Natural killer cell treated with Interleukin-12 subunit alpha and Interleukin-12 subunit beta and Interleukin-15 and Interleukin-18, amount 100 ng/mL, for 72 hours (primary cell): ENCODE measurements around the gene PDE9A. TPM values are rescaled to one million over a fixed set of nuclear protein-coding genes. Genes with fewer than 3 reads are reported as not detected.

Source experiments
- ATAC-seq, 2 donors: fragments of 150-1000 bp; cut with Tn5 transposase in 1 of 2; sonication (Bioruptor Pico), chemical (Tn5 transposase) in 1 of 2; 2 replicates each; pipeline ENCODE4 v1.10.0; 2021
- DNase-seq: peaks from one replicate; pipeline ENCODE4 v3.0.0; 2022; ENCODE audit warnings: low spot score
- H3K27ac Mint-ChIP-seq, 2 donors: 1 replicate in 1 of 2; 2 replicates in 1 of 2; pipeline ENCODE4 v1.8.0; 2022; ENCODE audit warnings: mixed read lengths in 2 of 2, mild to moderate bottlenecking in 1 of 2, moderate library complexity in 1 of 2
- H3K27me3 Mint-ChIP-seq, 2 donors: 1 replicate in 1 of 2; 2 replicates in 1 of 2; pipeline ENCODE4 v1.8.0; 2022; ENCODE audit warnings: mixed read lengths in 2 of 2
- H3K36me3 Mint-ChIP-seq: one replicate; pipeline ENCODE4 v1.8.0; 2022; ENCODE audit warnings: mixed read lengths
- H3K4me1 Mint-ChIP-seq, 2 donors: 1 replicate in 1 of 2; 2 replicates in 1 of 2; pipeline ENCODE4 v1.8.0; 2022; ENCODE audit warnings: low read depth in 2 of 2, mixed read lengths in 2 of 2, mild to moderate bottlenecking in 1 of 2
- H3K4me3 Mint-ChIP-seq: one replicate; pipeline ENCODE4 v1.8.0; 2022; ENCODE audit warnings: mixed read lengths
- H3K9me3 Mint-ChIP-seq: 2 replicates; pipeline ENCODE4 v1.8.0; 2022; ENCODE audit warnings: mixed read lengths
- total RNA-seq, 2 donors: library from RNA; stranded (reverse); gene quantifications; one replicate each; pipeline ENCODE4 v1.2.3, GENCODE V29; 2022

Gene PDE9A
- total RNA-seq, 2 donors from 2014 or later, result 1.4 to 2.2 TPM

DNA sequence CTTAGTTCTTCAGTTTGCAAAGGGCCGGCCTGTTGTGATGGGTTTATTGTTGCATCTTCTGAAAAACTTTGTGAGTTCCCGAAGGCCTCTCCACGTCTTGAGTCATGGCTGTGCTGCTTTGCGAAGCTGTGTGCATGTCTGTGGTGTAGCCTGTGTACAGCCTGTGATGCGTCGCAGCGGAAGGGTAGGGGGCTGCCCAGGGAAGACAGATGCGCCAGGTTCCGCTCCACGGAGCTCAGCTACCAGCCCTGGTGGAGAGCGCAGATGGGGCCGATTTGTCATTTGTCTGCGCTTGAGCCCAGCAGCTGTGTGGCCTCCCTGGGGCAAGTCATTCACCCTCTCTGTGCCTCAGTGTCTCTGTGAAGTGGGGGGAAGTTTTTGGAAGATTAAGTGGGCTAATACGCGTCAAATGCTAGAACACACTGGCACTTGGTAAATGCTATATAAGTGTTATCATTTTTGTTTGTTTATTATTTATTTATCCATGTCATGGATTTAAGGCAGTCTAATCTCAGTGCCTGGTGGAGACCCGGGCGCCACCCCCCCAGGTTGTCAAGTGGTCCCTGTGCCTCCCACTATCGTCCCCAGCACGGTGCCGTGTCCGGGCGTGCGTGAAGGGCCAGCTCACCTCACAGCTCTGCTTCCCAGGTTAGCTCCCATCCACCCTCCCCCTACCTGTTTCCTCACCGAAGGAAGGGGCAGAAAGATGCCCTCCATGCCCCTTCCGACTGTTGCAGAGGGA, 8.4 kb downstream of the PDE9A start:
- Mint-ChIP-seq H3K9me3 (no peaks in the 10 kb centered on the region), H3K4me1 (peaks cover 0 to 5% of the 10 kb centered on the region in 2 donors), H3K36me3 (no peaks in the 10 kb centered on the region), H3K27me3 (peaks cover 0 to 8% of the 10 kb centered on the region in 2 donors), H3K4me3 (no peak overlapping the region), H3K27ac (no peak overlapping the region)
- ATAC-seq (no peak), DNase-seq (no peak)

DNA sequence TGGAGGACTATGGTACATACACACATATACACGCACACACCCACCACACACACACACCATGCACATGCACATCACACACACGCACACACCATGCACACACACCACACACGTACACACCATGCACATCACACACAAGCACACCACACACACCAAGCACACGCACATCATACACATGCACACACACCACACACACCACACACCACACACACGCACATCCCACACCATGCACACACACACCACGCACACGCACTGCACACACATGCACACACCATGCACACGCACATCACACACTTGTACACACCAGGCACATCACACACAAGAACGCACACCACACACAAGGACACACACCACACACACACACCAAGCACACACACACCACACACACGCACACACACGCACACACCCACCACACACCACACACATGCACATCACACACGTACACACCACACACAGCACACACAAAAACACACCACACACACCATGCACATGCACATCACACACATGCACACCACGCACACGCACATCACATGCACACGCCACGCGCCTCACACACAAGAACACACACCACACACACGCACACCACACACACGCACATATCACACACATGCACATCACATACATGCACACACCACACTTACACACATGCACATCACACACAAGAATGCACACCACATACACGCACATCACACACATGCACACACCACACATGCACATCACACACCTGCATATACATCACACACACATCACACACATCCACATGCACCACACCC, 9.2 kb downstream of the PDE9A start:
- no peak for DNase-seq
- no peaks in the 10 kb centered on the region for H3K36me3 Mint-ChIP-seq
- H3K4me1 Mint-ChIP-seq, result peaks cover 0 to 5% of the 10 kb centered on the region in 2 donors
- peak in 1 of 2 donors; percentile 7 for ATAC-seq
- H3K27ac Mint-ChIP-seq, result no peak overlapping the region
- no peak overlapping the region for H3K4me3 Mint-ChIP-seq
- H3K9me3 Mint-ChIP-seq, result no peaks in the 10 kb centered on the region
- H3K27me3 Mint-ChIP-seq, result peaks cover 0 to 8% of the 10 kb centered on the region in 2 donors

DNA sequence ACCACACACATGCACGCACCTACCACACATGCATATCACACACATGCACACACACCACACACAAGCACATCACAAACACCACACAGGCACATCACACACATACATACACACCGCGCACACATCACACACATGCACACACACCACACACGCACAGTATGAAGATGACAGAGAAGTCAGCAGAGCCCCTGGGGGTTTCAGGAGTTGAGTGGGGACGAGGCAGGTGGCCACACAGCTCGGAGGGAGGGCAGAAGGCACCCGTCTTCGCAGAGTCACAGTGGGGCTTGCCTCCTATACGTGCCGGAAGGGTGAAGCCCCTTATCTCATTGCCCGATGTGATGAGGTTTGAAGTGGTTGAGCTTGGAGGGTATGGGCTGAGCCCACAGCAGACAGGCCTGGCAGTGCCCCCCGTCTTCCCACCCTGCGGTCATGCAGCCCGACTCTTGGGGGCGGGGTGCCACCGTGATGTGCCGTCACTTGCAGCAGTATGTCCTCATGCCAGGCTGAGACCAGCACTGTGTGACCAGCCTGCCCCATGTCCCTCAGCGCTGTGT, 9.9 kb downstream of the PDE9A start:
- peaks cover 0 to 3% of the 10 kb centered on the region in 2 donors for H3K4me1 Mint-ChIP-seq
- H3K27me3 Mint-ChIP-seq, result peaks cover 0 to 6% of the 10 kb centered on the region in 2 donors
- H3K36me3 Mint-ChIP-seq, result no peaks in the 10 kb centered on the region
- H3K9me3 Mint-ChIP-seq, result no peaks in the 10 kb centered on the region
- DNase-seq (no peak), ATAC-seq (peak in 1 of 2 donors; percentile 29)
- no peak overlapping the region for H3K27ac Mint-ChIP-seq
- no peak overlapping the region for H3K4me3 Mint-ChIP-seq

DNA sequence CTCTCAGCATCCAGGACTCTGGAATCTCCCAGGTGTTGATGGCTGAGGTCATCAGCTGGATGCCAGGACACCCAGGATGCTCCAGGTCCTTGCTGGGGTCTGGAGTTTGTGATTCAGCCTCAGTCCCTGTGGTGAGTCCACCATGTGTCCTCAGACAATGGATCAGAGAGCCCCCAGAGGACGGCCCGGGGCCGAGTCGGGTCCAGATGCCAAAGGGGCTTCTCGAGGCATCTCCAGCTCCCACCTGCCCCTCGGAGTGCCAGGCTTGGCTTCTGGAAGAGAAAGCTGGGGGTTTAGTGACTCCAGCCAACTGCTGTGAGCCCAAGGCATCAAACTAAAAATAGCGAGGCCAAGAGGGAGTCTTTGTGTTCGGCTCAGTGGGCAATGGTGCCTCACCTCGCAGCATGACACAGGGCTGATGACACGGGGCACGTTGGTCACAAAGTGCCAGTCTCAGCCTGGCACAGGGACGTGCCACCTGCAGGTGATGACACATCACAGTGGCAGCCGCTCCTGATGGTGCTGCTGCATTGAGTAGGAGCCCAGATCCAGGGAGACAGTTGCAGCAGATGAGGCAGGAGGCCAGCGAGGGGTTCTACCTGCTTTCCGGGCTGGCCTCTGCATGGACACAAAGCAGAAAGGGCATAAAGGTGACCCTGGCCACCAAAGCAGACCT, 10.6 kb downstream of the PDE9A start:
- ATAC-seq (no peak), DNase-seq (no peak)
- H3K4me1 Mint-ChIP-seq, result no peaks in the 10 kb centered on the region
- H3K9me3 Mint-ChIP-seq, result no peaks in the 10 kb centered on the region
- H3K4me3 Mint-ChIP-seq, result no peak overlapping the region
- H3K27me3 Mint-ChIP-seq, result peaks cover 0 to 2% of the 10 kb centered on the region in 2 donors
- H3K27ac Mint-ChIP-seq, result no peak overlapping the region
- no peaks in the 10 kb centered on the region for H3K36me3 Mint-ChIP-seq

DNA sequence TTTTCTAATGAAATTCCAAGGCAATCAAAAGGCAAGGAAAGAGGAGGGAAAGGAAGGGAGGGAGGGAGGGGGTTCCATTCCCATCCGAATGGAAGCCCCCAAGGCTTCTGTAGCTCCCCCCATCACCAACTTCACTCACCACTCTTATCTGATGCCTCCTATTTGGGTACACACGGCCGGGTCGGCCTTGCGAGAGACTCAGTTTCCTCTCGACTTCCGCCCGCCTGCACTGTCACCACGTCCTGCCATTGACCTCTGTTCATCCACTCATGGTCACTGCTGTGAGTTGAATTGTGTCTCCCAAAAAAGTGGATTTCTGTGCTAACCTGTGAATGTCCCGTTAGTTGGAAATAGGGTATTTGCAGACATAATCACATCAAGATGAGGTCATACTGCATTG, 11.2 kb downstream of the PDE9A start:
- H3K27me3 Mint-ChIP-seq, result peaks cover 0 to 2% of the 10 kb centered on the region in 2 donors
- no peaks in the 10 kb centered on the region for H3K36me3 Mint-ChIP-seq
- no peaks in the 10 kb centered on the region for H3K4me1 Mint-ChIP-seq
- no peaks in the 10 kb centered on the region for H3K9me3 Mint-ChIP-seq
- DNase-seq (no peak), ATAC-seq (no peak)
- no peak overlapping the region for H3K27ac Mint-ChIP-seq
- no peak overlapping the region for H3K4me3 Mint-ChIP-seq

DNA sequence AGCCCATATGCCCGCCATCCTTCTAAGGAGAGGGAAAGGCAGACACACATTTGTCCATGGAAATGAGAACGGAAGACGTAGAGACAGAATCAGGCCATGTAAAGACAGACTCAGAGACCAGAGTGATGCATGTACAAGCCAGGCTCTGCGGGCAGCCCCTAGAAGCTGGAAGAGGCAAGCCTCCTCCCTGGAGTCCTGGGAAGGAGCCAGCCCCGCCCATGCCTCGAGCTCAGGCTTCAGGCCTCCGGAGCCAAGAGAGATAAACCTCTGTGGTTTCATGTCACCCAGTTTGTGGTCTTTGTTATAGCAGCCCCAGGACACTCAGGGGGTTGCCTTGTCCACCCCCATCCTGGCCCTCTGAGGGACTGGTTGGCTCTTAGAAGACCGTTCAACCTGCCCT, 11.6 kb downstream of the PDE9A start:
- H3K9me3 Mint-ChIP-seq, result no peaks in the 10 kb centered on the region
- DNase-seq (no peak), ATAC-seq (no peak)
- H3K36me3 Mint-ChIP-seq, result no peaks in the 10 kb centered on the region
- no peak overlapping the region for H3K4me3 Mint-ChIP-seq
- peaks cover 0 to 2% of the 10 kb centered on the region in 2 donors for H3K27me3 Mint-ChIP-seq
- no peak overlapping the region for H3K27ac Mint-ChIP-seq
- H3K4me1 Mint-ChIP-seq, result no peaks in the 10 kb centered on the region

DNA sequence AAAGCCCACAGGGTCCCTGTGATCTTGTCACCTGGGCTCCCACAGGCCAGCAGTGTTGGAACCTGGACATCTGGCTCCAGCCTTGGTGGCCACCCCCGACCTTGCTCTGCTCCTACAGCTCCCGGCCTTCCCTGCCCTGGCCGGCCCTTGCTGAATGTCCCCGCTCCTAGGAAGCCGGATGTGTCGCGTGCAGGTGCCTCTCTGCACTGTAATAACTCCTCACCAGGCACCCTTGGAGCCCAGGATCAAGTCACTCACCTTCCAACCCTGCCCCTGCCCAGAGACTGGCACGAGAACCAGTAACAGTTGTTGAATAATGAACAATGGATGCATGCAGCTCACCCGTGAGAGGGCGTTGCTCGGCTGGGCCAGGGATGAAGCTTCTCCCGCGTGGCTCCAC, 12.1 kb downstream of the PDE9A start:
- Mint-ChIP-seq H3K4me1 (no peaks in the 10 kb centered on the region), H3K27me3 (peaks cover 0 to 2% of the 10 kb centered on the region in 2 donors), H3K4me3 (no peak overlapping the region), H3K9me3 (no peaks in the 10 kb centered on the region), H3K27ac (no peak overlapping the region), H3K36me3 (no peaks in the 10 kb centered on the region)
- no peak for DNase-seq
- ATAC-seq, result no peak

DNA sequence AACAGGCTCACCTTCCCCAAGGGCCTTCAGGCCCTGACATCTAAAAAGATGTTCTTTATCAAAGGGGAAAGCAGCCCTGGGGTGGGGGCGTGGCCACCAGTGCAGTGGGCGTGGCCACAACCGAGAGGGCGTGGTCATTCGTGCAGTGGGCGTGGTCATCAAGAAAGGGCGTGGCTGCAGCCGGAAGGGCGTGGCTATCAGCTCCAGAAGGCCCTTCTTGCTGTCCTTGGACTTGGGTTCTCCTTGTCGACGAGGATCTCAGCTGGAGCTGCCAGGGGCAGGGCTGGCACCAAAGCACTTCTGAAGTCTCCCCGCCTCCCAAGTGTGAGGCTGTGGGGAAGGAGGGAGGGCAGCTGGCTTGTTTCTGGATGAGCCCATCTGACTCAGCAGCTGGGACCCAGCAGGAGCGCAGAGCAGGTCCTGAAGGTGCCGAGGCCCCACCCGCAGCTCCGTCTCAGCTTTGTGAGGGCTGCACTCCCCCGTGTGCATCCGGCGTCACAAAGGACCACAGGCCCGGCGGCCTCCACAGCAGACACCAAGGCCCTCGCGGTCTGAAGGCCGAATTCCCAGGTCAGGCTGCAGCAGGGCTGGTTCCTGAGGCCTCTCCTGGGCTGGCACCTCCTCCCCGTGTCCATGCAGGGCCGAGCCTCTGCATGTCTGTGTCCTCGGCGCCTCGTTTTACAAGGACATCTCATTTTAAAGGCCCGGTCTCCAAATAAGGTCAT, 12.8 kb downstream of the PDE9A start:
- Mint-ChIP-seq H3K36me3 (no peaks in the 10 kb centered on the region), H3K9me3 (no peaks in the 10 kb centered on the region), H3K4me1 (no peaks in the 10 kb centered on the region), H3K27ac (no peak overlapping the region), H3K27me3 (peaks cover 0 to 2% of the 10 kb centered on the region in 2 donors), H3K4me3 (no peak overlapping the region)
- no peak for DNase-seq
- peak in 1 of 2 donors; percentile 59 for ATAC-seq

DNA sequence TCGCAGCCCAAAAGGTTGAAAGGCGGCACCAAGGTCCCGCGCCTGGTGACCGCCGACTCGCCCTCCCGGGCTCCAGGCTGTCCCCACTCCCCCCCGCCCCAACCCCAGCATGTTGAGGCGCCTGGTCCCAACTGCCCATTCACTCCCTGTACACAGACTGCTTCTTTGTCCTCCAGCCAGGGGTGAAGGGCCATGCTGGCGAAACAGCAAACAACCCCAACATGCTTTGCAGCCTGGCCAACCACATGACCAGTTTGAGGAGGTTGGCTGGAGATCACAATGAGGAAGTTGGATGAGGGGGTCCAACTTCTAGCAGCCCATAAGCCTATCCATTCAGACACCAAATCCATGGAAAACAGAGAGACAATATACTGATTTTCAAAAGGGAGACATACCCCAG, 13.5 kb downstream of the PDE9A start:
- Mint-ChIP-seq H3K4me1 (no peaks in the 10 kb centered on the region), H3K9me3 (no peaks in the 10 kb centered on the region), H3K4me3 (no peak overlapping the region), H3K27me3 (peaks cover 0 to 2% of the 10 kb centered on the region in 2 donors), H3K27ac (no peak overlapping the region), H3K36me3 (no peaks in the 10 kb centered on the region)
- ATAC-seq (no peak), DNase-seq (no peak)

DNA sequence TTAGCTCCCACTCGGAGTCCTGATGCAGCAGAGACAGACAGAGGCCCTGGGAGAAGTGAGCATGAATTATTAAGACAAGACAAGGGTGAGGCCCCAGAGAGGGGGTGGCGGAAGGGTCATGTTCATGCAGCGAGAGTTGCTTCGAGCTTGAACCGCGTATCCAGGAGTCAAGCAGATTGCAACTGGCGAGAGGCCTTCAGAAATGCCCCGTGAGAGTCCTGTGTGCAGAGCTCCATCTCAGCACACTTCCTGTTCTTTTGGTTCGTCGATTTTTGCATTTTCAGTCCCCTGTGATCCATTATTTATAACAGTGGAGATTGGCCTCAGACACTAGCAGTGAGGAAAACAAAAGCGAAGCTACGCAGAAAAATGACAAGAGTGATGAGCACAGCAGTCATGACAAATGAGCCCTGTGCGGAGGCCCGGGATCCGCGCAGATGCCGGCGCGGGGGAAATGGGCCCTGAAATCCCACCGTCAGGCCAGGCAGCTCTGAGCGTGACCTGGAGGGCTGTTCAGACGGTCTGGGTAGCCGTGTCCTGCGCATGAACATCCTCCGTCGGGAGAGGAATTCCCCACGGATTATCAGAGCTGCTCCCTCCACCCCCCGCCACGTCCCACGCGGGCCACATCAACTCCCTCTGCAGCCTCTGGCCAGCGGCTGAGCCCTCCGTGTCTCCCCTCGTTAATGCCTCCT, 15.0 kb downstream of the PDE9A start:
- ATAC-seq, result no peak
- peaks cover 0 to 5% of the 10 kb centered on the region in 2 donors for H3K27me3 Mint-ChIP-seq
- no peaks in the 10 kb centered on the region for H3K36me3 Mint-ChIP-seq
- H3K4me3 Mint-ChIP-seq, result no peak overlapping the region
- no peaks in the 10 kb centered on the region for H3K9me3 Mint-ChIP-seq
- H3K27ac Mint-ChIP-seq, result no peak overlapping the region
- H3K4me1 Mint-ChIP-seq, result peaks cover 0 to 3% of the 10 kb centered on the region in 2 donors
- DNase-seq, result no peak

DNA sequence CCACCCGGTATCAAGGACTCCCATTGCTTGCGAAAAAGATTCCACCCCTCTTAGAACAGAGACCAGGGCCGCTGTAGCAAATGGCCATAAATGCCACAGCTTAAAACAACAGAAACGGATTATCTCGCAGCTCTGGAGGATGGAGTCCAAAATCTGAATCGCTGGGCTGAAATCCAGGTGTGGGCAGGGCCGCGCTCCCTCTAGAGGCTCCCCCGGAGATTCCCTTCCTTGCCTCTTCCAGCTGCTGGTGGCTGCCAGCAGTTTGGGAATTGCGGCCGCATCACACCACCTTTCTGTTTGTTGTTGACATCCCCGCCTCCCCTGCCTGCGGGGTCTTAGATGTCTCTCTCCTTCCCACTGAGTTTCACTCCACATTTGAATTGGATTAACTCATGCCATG, 15.6 kb downstream of the PDE9A start:
- Mint-ChIP-seq H3K9me3 (no peaks in the 10 kb centered on the region), H3K27ac (no peak overlapping the region), H3K4me1 (peaks cover 0 to 3% of the 10 kb centered on the region in 2 donors), H3K4me3 (no peak overlapping the region), H3K36me3 (no peaks in the 10 kb centered on the region), H3K27me3 (peaks cover 0 to 5% of the 10 kb centered on the region in 2 donors)
- no peak for DNase-seq
- ATAC-seq, result no peak

DNA sequence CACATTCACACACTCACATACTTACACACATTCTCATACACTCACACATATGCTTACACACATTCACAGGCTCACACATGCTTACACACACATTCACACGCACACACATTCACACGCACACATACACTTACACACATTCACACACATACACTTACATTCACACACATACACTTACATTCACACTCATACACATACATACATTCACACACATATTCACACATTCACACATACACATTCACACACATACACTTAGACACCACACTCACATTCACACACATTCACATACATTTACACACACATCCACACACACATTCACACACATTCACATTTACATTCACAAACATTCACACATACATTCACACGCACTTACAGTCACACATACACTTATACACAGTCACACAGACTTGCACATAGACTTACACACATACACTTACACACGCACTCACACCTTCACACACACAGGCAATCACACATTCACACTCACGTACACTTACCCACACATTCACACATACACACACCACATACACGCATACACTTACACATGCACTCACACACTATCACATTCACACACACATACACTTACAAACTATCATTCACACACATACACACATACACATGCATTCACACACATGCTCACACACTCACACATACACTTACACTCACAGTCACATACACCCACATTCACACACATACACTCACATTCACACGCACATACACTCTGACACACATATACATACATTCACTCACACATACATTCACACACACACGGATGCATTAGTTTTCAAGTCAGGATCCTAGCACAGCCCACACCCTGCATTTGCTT, 16.8 kb downstream of the PDE9A start:
- Mint-ChIP-seq H3K9me3 (no peaks in the 10 kb centered on the region), H3K27ac (no peak overlapping the region), H3K36me3 (no peaks in the 10 kb centered on the region), H3K4me1 (peaks cover 0 to 3% of the 10 kb centered on the region in 2 donors), H3K27me3 (peaks cover 0 to 3% of the 10 kb centered on the region in 2 donors), H3K4me3 (no peak overlapping the region)
- no peak for DNase-seq
- no peak for ATAC-seq
